Daoy (cell line): ENCODE data around the gene DSCAM. TPM values are rescaled to one million over a fixed set of nuclear protein-coding genes. Genes with fewer than 3 reads are reported as not detected.
A peak's percentile ranks its signal among the peaks of the same experiment; 100 is the strongest.

Experiments
- DNase-seq: peaks from one replicate; pipeline ENCODE4 v3.0.0-alpha.2; 2015; ENCODE audit warnings: low read depth
- total RNA-seq: library from RNA; depleted of rRNA; stranded (reverse); fragments of >200 nt; shearing (Covaris generic); gene quantifications from 2 replicates; pipeline ENCODE4 v1.2.3, GENCODE V29; 2014

DSCAM gene
- total RNA-seq, 1 experiment from 2014 or later, result 0.63 TPM

- peak; percentile 39 for DNase-seq
Measured at GRCh38 chr21:40179166-40179565, 667.8 kb downstream of the DSCAM start.

- DNase-seq, result no peak
Measured at GRCh38 chr21:40178726-40179125, 668.2 kb downstream of the DSCAM start.

- no peak for DNase-seq
Measured at GRCh38 chr21:40177979-40178378, 669.0 kb downstream of the DSCAM start.

- no peak for DNase-seq
Measured at GRCh38 chr21:40176724-40177123, 670.2 kb downstream of the DSCAM start.

GRCh38 chr21:40173816-40174215, 673.1 kb downstream of the DSCAM start:
- peak; percentile 28 for DNase-seq

- no peak for DNase-seq
Measured at GRCh38 chr21:40169971-40170370, 677.0 kb downstream of the DSCAM start.

GRCh38 chr21:40166291-40166843, 680.6 kb downstream of the DSCAM start:
- DNase-seq, result peak; percentile 19

- DNase-seq, result peak; percentile 63
Measured at GRCh38 chr21:40165773-40166070, 681.2 kb downstream of the DSCAM start.

GRCh38 chr21:40164905-40165772, 681.8 kb downstream of the DSCAM start:
- DNase-seq, result peak; percentile 60

- no peak for DNase-seq
Measured at GRCh38 chr21:40162075-40162474, 684.9 kb downstream of the DSCAM start.

GRCh38 chr21:40160911-40161310, 686.0 kb downstream of the DSCAM start:
- DNase-seq, result no peak

GRCh38 chr21:40158366-40158765, 688.6 kb downstream of the DSCAM start:
- DNase-seq, result no peak

- DNase-seq, result no peak
Measured at GRCh38 chr21:40155563-40155962, 691.4 kb downstream of the DSCAM start.

GRCh38 chr21:40153351-40153750, 693.6 kb downstream of the DSCAM start:
- DNase-seq, result no peak

- no peak for DNase-seq
Measured at GRCh38 chr21:40152476-40152875, 694.5 kb downstream of the DSCAM start.

- no peak for DNase-seq
Measured at GRCh38 chr21:40151611-40152010, 695.3 kb downstream of the DSCAM start.

GRCh38 chr21:40146216-40146837, 700.6 kb downstream of the DSCAM start:
- no peak for DNase-seq

- DNase-seq, result peak; percentile 46
Measured at GRCh38 chr21:40143822-40144525, 703.0 kb downstream of the DSCAM start.

- DNase-seq, result no peak
Measured at GRCh38 chr21:40141621-40142020, 705.3 kb downstream of the DSCAM start.

GRCh38 chr21:40140675-40141074, 706.3 kb downstream of the DSCAM start:
- DNase-seq, result no peak

- no peak for DNase-seq
Measured at GRCh38 chr21:40139636-40140035, 707.3 kb downstream of the DSCAM start.

- DNase-seq, result no peak
Measured at GRCh38 chr21:40136571-40136970, 710.4 kb downstream of the DSCAM start.
